Lung (tissue), 12 donors: Measurements from ENCODE around the gene DDHD1. TPM values are rescaled to one million over a fixed set of nuclear protein-coding genes. Genes with fewer than 3 reads are reported as not detected.

ENCODE experiments used
- ATAC-seq: fragments of 200-7000 bp; cut with Tn5 transposase; one replicate; pipeline ENCODE4 v1.9.1; 2020; ENCODE audit warnings: moderate number of reproducible peaks; ENCODE audit not compliant: insufficient read depth, low FRiP score
- DNase-seq, 3 donors: peaks; one replicate each; pipeline ENCODE4 v3.0.0-alpha.2; 2013 to 2017
- H3K27ac ChIP-seq, 2 donors: one replicate each; pipeline ENCODE4 v1.5.1; 2013; ENCODE audit warnings: mild to moderate bottlenecking in 2 of 2, moderate library complexity in 2 of 2, control low read depth in 1 of 2, inconsistent platforms in 1 of 2, low read depth in 1 of 2, low read length in 1 of 2
- H3K27me3 ChIP-seq, 3 donors: one replicate each; pipeline ENCODE4 v1.5.1; 2013; ENCODE audit warnings: low read length in 2 of 3; ENCODE audit not compliant: control insufficient read depth in 3 of 3, insufficient read depth in 3 of 3
- H3K36me3 ChIP-seq, 4 donors: one replicate each; pipeline ENCODE4 v1.5.1; 2013; ENCODE audit warnings: low read length in 4 of 4, mild to moderate bottlenecking in 1 of 4, moderate library complexity in 1 of 4; ENCODE audit not compliant: control insufficient read depth in 4 of 4, insufficient read depth in 4 of 4
- H3K4me1 ChIP-seq, 5 donors: one replicate each; pipeline ENCODE4 v1.5.1; 2013; ENCODE audit warnings: low read length in 5 of 5, mild to moderate bottlenecking in 2 of 5, moderate library complexity in 1 of 5; ENCODE audit not compliant: control insufficient read depth in 5 of 5, insufficient read depth in 5 of 5
- H3K4me3 ChIP-seq: one replicate; pipeline ENCODE4 v1.5.1; 2013; ENCODE audit warnings: mild to moderate bottlenecking, control low read depth, moderate library complexity
- H3K9ac ChIP-seq, 2 donors: one replicate each; pipeline ENCODE4 v1.5.1; 2013; ENCODE audit warnings: low read length in 2 of 2, control low read depth in 1 of 2; ENCODE audit not compliant: insufficient read depth in 1 of 2
- H3K9me3 ChIP-seq, 4 donors: one replicate each; pipeline ENCODE4 v1.5.1; 2013; ENCODE audit warnings: low read length in 3 of 4, mild to moderate bottlenecking in 1 of 4, moderate library complexity in 1 of 4; ENCODE audit not compliant: control insufficient read depth in 4 of 4, insufficient read depth in 3 of 4
- WGBS, 2 donors: extraction: QIAGEN DNeasy Blood & Tissue Kit; methylation state at CpG; one replicate each; pipeline ENCODE4 v1.1.7; 2013; 5-methylcytosine and 5-hydroxymethylcytosine counted together
- polyA plus RNA-seq, 2 donors: library from polyadenylated mRNA; stranded (reverse); fragments of 200-250 nt; gene quantifications; one replicate each; pipeline ENCODE4 v1.2.1, GENCODE V29; 2013
- total RNA-seq, 2 donors: library from RNA; depleted of rRNA in 1 of 2; stranded (reverse); fragments of >200 nt in 1 of 2; gene quantifications; one replicate each; pipeline ENCODE4 v1.2.1, GENCODE V29; 2014 to 2021
- TF ChIP-seq, protein P1 (sequence below): IDR thresholded peaks from 2 replicates; pipeline ENCODE4 v1.5.1; 2012; ENCODE audit warnings: mild to moderate bottlenecking; ENCODE audit errors: control extremely low read depth, extremely low read depth
- donor health status: control.
- donor health status: control.
- donor health status: Bipolar disorder and iron deficiency.
- donor health status: healthy.
- donor health status: DM: yes; HTN: yes; CAD: no.

The DDHD1 gene
- total and polyA plus RNA-seq, 4 donors, result 3.6 to 38.0 (median 9.9) TPM

DNA sequence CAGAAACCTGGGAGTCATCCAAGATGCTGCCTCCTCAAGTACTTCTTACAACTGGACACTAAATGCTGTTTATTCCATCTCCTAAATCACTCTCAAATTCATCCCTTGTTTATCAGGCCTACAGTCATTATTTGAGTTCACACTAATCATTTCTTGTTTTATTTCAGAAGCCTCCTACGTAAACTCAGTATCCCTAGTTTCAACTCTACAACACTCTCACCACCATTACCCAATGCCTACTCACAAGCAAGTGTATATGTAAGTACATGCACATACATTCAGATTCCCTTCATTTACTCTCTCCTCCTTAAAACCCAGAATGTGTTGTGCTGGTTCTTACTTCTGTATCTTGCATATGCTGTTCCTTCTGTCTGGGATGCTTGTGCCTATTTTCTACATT, 43.0 kb downstream of the DDHD1 start:
- no peaks in the 10 kb centered on the region for H3K9me3 ChIP-seq
- DNase-seq (no peak), ATAC-seq (no peak)
- H3K27ac ChIP-seq, result no peak overlapping the region
- no peak overlapping the region for H3K9ac ChIP-seq
- H3K27me3 ChIP-seq, result no peaks in the 10 kb centered on the region
- no peaks in the 10 kb centered on the region for H3K36me3 ChIP-seq
- no peak overlapping the region for H3K4me3 ChIP-seq
- TF ChIP-seq, protein P1, sequence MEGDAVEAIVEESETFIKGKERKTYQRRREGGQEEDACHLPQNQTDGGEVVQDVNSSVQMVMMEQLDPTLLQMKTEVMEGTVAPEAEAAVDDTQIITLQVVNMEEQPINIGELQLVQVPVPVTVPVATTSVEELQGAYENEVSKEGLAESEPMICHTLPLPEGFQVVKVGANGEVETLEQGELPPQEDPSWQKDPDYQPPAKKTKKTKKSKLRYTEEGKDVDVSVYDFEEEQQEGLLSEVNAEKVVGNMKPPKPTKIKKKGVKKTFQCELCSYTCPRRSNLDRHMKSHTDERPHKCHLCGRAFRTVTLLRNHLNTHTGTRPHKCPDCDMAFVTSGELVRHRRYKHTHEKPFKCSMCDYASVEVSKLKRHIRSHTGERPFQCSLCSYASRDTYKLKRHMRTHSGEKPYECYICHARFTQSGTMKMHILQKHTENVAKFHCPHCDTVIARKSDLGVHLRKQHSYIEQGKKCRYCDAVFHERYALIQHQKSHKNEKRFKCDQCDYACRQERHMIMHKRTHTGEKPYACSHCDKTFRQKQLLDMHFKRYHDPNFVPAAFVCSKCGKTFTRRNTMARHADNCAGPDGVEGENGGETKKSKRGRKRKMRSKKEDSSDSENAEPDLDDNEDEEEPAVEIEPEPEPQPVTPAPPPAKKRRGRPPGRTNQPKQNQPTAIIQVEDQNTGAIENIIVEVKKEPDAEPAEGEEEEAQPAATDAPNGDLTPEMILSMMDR, result no peak
- WGBS, 2 donors, result 94 to 100% methylated on average over 1 of the region's 1 CpG
- H3K4me1 ChIP-seq, result no peaks in the 10 kb centered on the region

DNA sequence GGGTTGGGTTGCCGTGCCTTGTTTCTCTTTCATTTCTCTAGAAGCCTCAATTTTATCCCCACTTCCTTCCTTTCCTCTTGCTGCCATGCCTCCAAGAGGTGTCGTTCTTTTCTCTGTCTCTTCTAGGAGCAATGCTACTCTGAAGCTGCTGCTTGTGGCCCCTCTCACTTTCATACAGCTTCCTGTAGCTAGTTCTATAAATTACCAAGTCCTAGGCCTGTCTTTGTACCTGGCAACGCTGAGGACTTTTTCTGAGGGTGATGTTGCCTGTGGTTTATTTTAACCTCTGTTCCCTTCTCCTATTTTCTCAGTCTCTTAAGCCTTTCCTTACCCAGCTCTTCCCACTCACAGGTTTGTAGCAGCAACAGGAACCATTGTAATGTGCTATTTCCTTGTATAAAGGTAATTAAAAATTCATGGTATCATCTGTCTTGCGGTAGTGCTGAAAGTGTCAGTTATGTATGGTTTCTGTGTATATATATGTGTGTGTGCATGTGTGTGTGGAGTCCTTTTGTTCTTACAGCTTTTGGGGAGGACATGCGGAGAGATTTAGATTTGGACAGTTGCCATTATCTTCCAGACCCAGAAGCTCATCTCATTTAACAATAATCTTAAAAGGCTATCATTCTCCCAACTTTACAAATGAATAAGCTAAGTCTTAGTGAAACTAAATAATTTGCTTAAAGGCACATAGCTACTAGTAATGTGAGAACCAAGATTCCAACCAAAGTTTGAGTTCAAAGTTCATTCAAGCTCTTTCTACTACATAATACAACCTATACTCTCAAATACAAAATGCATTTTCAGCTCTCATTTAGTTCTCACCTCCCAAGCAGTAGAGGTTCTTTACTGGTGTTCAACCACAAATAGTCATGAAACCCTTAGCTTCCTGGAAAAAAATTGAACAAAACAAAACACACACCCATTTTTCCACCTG, 43.8 kb downstream of the DDHD1 start:
- TF ChIP-seq, protein P1, result no peak
- no peak for ATAC-seq
- H3K9me3 ChIP-seq, result no peaks in the 10 kb centered on the region
- peak in 1 of 3 donors; percentile 8 for DNase-seq
- no peak overlapping the region for H3K9ac ChIP-seq
- no peak overlapping the region for H3K4me3 ChIP-seq
- H3K4me1 ChIP-seq, result no peaks in the 10 kb centered on the region
- no peaks in the 10 kb centered on the region for H3K27me3 ChIP-seq
- 33 to 47% methylated on average over 5 of the region's 5 CpGs for WGBS, 2 donors
- no peak overlapping the region for H3K27ac ChIP-seq
- no peaks in the 10 kb centered on the region for H3K36me3 ChIP-seq

DNA sequence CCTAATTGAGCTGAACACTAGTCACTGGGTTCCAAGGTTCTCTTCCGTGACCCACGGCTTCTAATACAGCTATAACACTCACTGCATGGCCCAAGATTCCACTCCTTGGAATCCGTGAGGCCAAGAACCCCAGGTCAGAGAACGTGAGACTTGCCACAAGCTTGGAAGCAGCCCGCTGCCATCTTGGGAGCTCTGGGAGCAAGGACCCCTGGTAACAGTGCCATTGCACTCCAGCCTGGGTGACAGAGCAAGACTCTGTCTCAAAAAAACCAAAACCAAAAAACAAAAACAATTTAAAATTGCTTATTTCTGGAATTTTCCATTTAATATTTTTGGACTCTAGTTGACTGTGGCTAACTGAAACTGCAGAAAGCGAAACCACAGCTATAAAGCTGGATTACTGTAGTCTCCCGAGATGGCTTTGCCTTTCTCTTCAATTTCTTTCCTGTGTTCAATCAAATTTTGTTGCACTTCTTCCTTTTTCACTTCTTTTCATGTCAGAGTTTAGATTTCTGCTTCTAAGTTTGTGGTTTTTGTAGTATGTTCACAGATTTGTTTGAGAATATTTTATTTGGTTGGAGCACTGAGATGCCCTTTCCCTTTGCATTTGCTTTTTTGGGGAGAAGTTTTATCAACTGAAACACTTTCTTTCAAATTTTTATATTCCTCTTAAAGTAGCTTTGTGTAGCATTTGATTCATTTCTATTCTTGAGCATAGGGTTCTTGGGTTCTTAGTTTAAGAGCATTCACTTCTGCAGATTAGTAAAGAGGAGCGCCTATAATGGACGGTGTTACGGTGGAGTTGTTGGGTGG, 44.6 kb downstream of the DDHD1 start:
- no peaks in the 10 kb centered on the region for H3K9me3 ChIP-seq
- H3K9ac ChIP-seq, result no peak overlapping the region
- DNase-seq (no peak), ATAC-seq (no peak)
- TF ChIP-seq, protein P1, result no peak
- no peaks in the 10 kb centered on the region for H3K27me3 ChIP-seq
- no peak overlapping the region for H3K27ac ChIP-seq
- no peaks in the 10 kb centered on the region for H3K4me1 ChIP-seq
- 64 to 70% methylated on average over 10 of the region's 10 CpGs for WGBS, 2 donors
- H3K36me3 ChIP-seq, result no peaks in the 10 kb centered on the region
- no peak overlapping the region for H3K4me3 ChIP-seq
